ENCODE results near the gene JUNB.

Gene JUNB

DNA sequence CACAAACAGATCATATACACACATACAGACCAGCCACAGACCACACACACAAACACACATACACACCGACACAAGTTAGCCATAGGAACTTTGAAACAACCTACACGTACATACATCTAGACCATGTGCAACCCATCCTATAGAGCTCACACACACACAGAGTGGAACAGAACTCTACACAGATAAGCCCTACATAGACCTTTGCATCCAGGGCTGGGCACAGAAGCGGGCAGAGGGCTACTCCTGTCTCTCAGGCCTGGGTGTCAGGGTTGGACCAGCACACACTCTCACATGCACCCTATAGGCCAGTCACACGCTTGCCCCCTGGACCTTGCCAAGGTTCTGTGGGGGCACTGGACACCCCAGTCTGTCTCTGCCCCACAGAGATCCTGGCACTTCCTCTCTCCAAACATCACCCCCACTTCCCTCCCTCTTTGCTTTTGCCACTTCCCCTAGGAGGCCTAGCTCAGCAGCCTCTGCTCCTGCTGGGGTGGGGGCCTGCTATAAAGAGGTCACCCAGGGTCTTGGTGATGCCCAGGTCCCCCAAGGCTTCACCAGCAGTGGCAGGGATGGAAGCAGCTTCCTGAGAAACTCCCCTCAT, 5.8 kb upstream of the JUNB start:
- DNase-seq (ENCODE audit: insufficient read length) (no peak), FAIRE-seq (peak; percentile 54)
- TF ChIP-seq POLR2AphosphoS5 (IDR thresholded peaks at IDR 0.05; ENCODE audit: low read depth, low read length), result no peak
- no peak for TF ChIP-seq POLR2A (IDR thresholded peaks at IDR 0.05; ENCODE audit: low read depth, low read length)
- TF ChIP-seq TAF1 (IDR thresholded peaks at IDR 0.05; ENCODE audit: borderline replicate concordance, low read depth, low read length), result no peak

DNA sequence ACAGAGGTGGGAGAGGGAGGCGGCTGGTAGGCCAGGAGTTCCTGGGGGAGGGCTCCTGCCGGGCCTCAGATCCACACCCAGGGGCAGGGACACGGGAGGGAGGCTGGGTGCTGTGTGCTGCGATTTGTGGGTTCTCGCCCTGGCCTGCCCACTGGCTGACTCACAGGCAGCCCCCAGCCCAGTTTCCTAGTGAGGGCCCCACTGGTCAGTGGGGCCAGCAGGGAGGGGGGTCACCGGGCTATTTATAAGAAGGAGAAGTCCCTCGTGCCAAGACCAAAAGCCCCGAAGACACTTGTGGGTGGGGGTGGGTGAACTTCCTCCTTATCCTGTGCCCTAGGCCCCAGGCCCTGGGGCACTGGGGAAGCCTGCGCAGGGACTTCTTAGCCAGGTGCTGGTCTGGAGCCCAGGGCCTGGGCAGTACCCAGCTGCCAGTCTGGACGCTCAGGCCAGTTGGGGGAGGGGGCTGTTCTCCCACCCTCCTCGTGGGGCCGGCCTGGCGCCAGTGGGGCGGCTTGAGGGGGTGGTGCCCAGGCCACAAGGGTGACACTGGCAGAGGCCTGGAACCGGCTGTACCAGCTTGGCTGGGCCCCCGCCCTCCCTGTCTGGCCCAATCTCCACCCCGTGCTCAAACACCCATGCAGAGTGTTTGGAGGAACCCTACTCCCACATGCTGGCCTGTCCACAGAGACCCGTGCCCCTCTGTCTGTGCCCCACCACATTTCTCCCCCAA, 5.0 kb upstream of the JUNB start:
- DNase-seq (ENCODE audit: insufficient read length) (no peak), FAIRE-seq (no peak)
- TF ChIP-seq POLR2AphosphoS5 (IDR thresholded peaks at IDR 0.05; ENCODE audit: low read depth, low read length), result no peak
- no peak for TF ChIP-seq POLR2A (IDR thresholded peaks at IDR 0.05; ENCODE audit: low read depth, low read length)
- TF ChIP-seq TAF1 (IDR thresholded peaks at IDR 0.05; ENCODE audit: borderline replicate concordance, low read depth, low read length), result no peak

DNA sequence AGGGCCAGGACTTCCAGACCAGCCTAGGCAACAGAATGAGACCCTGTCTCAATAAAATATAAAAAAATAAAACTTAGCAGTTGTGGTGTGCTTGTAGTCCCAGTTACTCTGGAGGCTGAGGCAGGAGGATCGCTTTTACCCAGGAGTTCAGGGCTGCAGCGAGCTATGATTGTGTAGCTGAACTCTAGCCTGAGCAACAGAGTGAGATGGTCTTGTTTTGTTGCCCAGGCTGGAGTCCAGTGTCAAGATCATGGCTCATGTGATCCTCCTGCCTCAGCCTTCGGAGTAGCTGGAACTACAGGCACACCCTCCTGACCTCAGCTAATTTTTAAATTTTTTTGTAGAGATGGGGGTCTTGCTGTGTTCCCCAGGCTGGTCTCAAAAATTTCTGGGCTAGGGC, 4.3 kb upstream of the JUNB start:
- TF ChIP-seq TAF1 (IDR thresholded peaks at IDR 0.05; ENCODE audit: borderline replicate concordance, low read depth, low read length), result no peak
- TF ChIP-seq POLR2A (IDR thresholded peaks at IDR 0.05; ENCODE audit: low read depth, low read length), result no peak
- no peak for TF ChIP-seq POLR2AphosphoS5 (IDR thresholded peaks at IDR 0.05; ENCODE audit: low read depth, low read length)
- DNase-seq (ENCODE audit: insufficient read length) (no peak), FAIRE-seq (no peak)

- no peak for DNase-seq (ENCODE audit: insufficient read length)
- TF ChIP-seq TAF1 (IDR thresholded peaks at IDR 0.05; ENCODE audit: borderline replicate concordance, low read depth, low read length) (no peak), POLR2AphosphoS5 (IDR thresholded peaks at IDR 0.05; ENCODE audit: low read depth, low read length) (no peak), POLR2A (IDR thresholded peaks at IDR 0.05; ENCODE audit: low read depth, low read length) (no peak)
- FAIRE-seq, result no peak
Observed at GRCh38 chr19:12787458-12787857, 3.8 kb upstream of the JUNB start.

DNA sequence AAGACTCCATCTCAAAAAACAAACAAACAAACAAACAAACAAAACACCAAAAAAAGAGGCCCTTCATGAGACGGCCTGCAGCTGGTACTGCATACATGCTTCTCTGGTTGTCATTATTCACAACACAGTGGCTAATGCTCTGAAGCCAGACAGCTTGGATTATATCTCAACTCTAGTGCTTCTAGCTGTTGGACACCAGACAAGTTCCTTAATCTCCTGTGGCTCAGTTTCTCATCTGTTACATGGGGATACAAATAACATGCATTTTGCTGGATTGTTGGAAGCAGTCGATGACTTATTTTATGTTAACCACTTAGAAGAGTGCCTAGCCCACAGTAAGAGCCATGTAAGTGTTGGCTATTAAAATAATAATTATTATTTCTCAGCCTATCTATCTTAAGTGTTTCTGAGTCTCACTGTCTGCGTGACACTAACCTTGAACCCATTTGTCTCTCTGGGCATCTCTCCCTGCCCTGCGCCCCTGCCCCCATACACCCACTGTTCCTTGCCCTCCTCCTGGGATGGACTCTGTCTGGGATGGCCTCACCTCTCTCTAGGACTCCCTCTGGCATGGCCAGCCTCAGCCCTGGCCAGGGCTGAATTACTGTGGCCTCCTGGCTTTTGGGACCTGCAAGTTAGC, 3.1 kb upstream of the JUNB start:
- TF ChIP-seq POLR2AphosphoS5 (IDR thresholded peaks at IDR 0.05; ENCODE audit: low read depth, low read length) (no peak), TAF1 (IDR thresholded peaks at IDR 0.05; ENCODE audit: borderline replicate concordance, low read depth, low read length) (no peak), POLR2A (IDR thresholded peaks at IDR 0.05; ENCODE audit: low read depth, low read length) (no peak)
- FAIRE-seq, result no peak
- no peak for DNase-seq (ENCODE audit: insufficient read length)

DNA sequence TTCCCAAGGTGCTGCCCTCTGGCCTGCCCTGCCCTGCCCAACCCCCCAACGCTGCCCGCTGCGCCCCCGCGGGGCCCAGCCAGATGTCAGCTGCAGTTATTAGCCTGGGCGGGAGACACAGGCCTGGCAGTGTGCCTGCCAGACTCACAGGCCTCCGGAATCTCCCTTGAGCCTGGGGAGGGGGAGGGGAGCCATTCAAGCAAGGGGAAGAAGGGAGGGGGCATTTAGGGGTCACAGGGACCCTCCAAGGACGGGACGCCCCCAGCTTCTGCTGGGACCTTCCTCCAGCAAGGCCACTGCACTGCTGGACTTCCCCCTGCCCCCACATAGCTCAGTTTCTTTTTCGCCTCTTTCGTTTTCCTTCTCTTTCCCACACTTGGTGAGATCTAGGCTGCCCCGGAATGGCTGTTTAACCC, 2.6 kb upstream of the JUNB start:
- TF ChIP-seq POLR2AphosphoS5 (IDR thresholded peaks at IDR 0.05; ENCODE audit: low read depth, low read length) (no peak), TAF1 (IDR thresholded peaks at IDR 0.05; ENCODE audit: borderline replicate concordance, low read depth, low read length) (0 out of 2 replicates have a peak, but pooled peaks have one; percentile 13), POLR2A (IDR thresholded peaks at IDR 0.05; ENCODE audit: low read depth, low read length) (no peak)
- peak; percentile 81 for FAIRE-seq
- peak; percentile 67 for DNase-seq (ENCODE audit: insufficient read length)

DNA sequence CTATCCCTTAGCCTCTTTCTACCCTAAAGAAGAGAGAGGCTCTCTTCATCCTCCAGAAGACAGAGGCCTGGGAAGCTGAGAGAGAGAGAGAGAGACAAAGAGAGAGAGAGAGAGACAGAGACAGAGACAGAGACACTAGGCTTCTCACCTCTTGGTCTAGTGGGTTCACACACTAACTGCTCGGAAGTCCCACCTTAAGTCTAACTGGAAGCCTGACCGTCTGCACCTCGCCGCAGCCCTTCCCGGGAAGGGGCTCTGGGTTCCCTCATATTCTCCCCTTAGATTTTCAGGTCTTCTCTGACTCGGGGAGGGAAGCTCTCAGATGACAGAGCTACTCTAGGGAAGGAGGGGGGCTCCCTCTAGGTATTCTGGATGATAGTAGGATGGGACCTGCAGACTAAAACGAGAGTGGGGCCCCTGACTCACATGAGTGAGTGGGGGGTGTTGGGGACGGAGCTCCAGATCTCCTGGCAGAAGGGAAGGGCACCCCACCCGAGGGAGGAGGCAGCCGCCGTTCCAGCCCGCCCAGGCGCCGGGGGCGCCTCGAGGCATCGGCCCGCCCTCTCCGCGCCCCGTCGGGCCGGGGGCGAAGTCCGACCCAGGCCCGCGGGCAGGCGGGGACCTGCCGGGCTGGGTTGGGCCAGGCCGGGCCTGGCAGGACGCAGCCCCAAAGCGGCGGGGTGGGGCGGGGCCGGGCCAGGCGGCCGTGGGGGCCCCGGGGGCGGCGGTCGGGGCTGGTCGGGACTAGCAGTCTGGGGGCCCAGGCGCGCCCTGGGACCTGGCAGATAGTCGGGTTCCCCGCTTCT, 2.0 kb upstream of the JUNB start:
- TF ChIP-seq POLR2A (IDR thresholded peaks at IDR 0.05; ENCODE audit: low read depth, low read length) (no peak; the same call in 1 of the 2 replicates), POLR2AphosphoS5 (IDR thresholded peaks at IDR 0.05; ENCODE audit: low read depth, low read length) (peak; percentile 53; the same call in 1 of the 2 replicates)
- no peak for FAIRE-seq
- DNase-seq (ENCODE audit: insufficient read length), result no peak

GRCh38 chr19:12789904-12790619, 1.2 kb upstream of the JUNB start:
- DNase-seq (ENCODE audit: insufficient read length), result peak; percentile 92
- FAIRE-seq, result peak; percentile 90
- TF ChIP-seq POLR2AphosphoS5 (IDR thresholded peaks at IDR 0.05; ENCODE audit: low read depth, low read length), result 0 out of 2 replicates have a peak, but pooled peaks have one; percentile 65
- no peak for TF ChIP-seq TAF1 (IDR thresholded peaks at IDR 0.05; ENCODE audit: borderline replicate concordance, low read depth, low read length)
- peak; percentile 69; the same call in 1 of the 2 replicates for TF ChIP-seq POLR2A (IDR thresholded peaks at IDR 0.05; ENCODE audit: low read depth, low read length)

DNA sequence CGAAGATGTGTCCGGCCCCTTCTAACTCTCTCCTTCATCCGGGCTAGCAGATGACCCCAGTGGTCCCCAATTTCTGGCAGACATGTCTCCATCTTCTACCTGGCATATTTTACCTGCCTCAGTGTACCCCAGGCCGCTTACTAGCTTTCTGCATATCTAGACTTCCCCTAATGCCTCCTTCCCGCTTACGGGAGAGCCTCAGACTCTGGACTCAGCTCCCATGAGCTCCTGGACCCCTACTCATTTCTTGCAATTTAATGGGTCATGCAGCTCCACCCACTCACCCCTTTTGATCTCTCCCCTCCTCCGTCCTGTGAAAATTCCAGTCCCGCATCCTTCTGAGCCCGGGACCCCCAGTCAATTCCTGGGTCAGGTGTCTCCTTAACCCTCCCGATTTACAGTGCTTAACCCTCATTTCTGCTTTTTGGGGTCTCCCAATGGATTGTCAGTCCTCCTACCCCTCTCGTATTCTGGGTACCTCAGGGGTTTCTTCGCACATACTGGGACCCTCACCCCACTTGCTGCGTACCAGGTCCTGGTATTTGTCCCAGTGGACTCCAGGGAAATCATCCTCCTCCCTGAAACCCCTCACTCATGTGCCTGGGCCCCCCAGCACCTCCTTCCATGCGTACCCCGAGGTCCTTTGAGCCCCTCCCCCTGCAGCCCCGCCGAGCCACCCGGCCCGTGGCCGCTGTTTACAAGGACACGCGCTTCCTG, 500 bp upstream of the JUNB start:
- DNase-seq (ENCODE audit: insufficient read length) (no peak), FAIRE-seq (no peak)

More for the DNA sequence above, 500 bp upstream of the JUNB start:
- TF ChIP-seq TAF1 (IDR thresholded peaks at IDR 0.05; ENCODE audit: borderline replicate concordance, low read depth, low read length), result no peak
- no peak for TF ChIP-seq POLR2AphosphoS5 (IDR thresholded peaks at IDR 0.05; ENCODE audit: low read depth, low read length)
- TF ChIP-seq POLR2A (IDR thresholded peaks at IDR 0.05; ENCODE audit: low read depth, low read length), result no peak
